ENCODE results near the gene C1orf35.
"Not testable (repeated sequence)": the region's sequence is repeated elsewhere in the genome, so short reads cannot be mapped to it uniquely, and the experiment has no call there.

C1orf35 gene

DNA sequence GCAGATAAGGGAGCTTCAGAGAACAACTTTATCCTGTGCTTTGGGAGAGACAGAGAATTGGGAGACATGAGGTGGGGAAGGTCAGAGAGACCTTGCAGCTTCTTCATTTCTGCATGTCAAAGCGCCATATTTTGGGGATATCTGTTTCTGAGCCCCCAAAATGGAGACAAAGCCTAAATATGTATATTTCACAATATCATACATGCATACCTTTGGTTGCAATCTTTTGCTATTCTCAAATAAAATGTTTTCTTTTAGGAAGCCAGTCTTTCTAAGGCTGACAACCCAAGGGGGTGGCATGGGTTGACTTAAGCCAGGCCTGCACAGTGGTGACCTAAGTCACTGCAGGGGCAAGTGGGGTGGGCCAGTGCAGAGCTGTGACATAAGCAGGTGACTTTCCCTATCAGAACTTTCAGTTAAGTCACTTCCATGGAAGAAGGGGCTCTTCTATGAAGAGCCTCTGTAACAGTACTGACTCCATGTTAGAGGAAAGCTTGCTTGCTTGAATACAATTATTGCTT is 19.9 kb upstream of the C1orf35 start:
- H3K36me3 ChIP-seq (ENCODE audit: control insufficient read depth, insufficient read depth, low read length), result no peaks in the 10 kb centered on the region
- 55 to 63% methylated on average over 1 of the region's 1 CpG for WGBS, 2 experiments
- no peak overlapping the region for H3K4me3 ChIP-seq (ENCODE audit: insufficient read depth, low read depth, low read length)
- H3K9me3 ChIP-seq (ENCODE audit: control insufficient read depth, low read length), result no peaks in the 10 kb centered on the region
- peaks cover 13% of the 10 kb centered on the region for H3K27me3 ChIP-seq (ENCODE audit: control insufficient read depth, insufficient read depth, low read length, poor library complexity, severe bottlenecking)
- H3K4me1 ChIP-seq (ENCODE audit: control insufficient read depth, insufficient read depth, low read length), result no peaks in the 10 kb centered on the region
- H3K27ac ChIP-seq (ENCODE audit: insufficient read depth, low read depth, low read length, poor library complexity, severe bottlenecking), result no peak overlapping the region

DNA sequence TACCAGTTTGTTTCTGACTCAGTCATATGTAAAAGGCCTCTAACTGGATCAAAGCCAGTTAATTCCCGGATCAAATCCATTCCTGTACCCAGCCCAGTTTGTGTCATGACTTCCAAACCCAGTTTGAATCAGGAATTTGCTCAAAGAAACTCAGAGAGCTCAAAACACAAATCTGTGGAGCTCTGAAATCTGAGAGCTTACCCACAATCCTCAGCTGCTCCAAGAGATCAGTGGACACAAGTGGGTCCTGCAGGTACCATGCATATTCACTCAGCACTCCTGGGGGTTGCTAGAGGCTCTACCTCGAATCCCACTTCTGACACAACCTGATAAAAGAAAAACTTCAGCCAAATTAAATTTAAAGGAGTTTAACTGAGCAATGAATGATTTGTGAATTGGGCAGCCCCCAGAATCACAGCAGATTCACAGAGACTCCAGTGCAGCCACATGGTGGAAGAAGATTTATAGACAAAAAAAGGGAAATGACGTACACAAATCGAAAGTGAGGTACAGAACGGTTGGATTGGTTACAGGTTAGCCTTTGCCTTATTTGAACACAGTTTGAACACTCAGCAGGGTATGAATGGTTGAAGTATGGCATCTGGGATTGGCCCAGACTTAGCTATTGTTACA is 17.8 kb upstream of the C1orf35 start:
- no peak overlapping the region for H3K4me3 ChIP-seq (ENCODE audit: insufficient read depth, low read depth, low read length)
- peaks cover 3% of the 10 kb centered on the region for H3K9me3 ChIP-seq (ENCODE audit: control insufficient read depth, low read length)
- peaks cover 13% of the 10 kb centered on the region for H3K27me3 ChIP-seq (ENCODE audit: control insufficient read depth, insufficient read depth, low read length, poor library complexity, severe bottlenecking)
- H3K27ac ChIP-seq (ENCODE audit: insufficient read depth, low read depth, low read length, poor library complexity, severe bottlenecking), result no peak overlapping the region
- 85 to 86% methylated on average over 4 to 5 of the region's 5 CpGs for WGBS, 2 experiments
- no peaks in the 10 kb centered on the region for H3K36me3 ChIP-seq (ENCODE audit: control insufficient read depth, insufficient read depth, low read length)
- H3K4me1 ChIP-seq (ENCODE audit: control insufficient read depth, insufficient read depth, low read length), result no peaks in the 10 kb centered on the region

DNA sequence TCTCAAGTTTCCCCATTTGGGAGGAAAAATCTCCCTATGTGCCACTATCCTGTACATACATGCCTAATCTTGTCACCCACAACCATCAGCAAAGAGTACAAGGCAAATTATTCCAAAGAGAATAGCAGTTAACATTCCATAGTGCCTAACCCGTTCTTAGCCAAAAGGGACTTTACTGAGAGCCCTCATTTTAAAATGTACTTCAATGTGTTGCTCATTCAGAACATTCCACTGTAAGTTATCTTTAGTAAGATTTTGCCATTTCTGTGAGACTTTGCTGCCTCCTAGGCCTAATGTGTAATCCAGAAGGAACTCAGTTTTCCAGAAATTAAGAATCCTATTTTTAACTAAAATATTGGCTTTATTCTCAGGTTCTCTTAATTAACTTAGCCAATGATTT is 17.2 kb upstream of the C1orf35 start:
- Histone ChIP-seq H3K9me3 (ENCODE audit: control insufficient read depth, low read length) (peaks cover 3% of the 10 kb centered on the region), H3K4me3 (ENCODE audit: insufficient read depth, low read depth, low read length) (no peak overlapping the region), H3K36me3 (ENCODE audit: control insufficient read depth, insufficient read depth, low read length) (no peaks in the 10 kb centered on the region), H3K27me3 (ENCODE audit: control insufficient read depth, insufficient read depth, low read length, poor library complexity, severe bottlenecking) (peaks cover 12% of the 10 kb centered on the region), H3K4me1 (ENCODE audit: control insufficient read depth, insufficient read depth, low read length) (no peaks in the 10 kb centered on the region), H3K27ac (ENCODE audit: insufficient read depth, low read depth, low read length, poor library complexity, severe bottlenecking) (no peak overlapping the region)
- 79 to 89% methylated on average over 1 of the region's 1 CpG for WGBS, 2 experiments

DNA sequence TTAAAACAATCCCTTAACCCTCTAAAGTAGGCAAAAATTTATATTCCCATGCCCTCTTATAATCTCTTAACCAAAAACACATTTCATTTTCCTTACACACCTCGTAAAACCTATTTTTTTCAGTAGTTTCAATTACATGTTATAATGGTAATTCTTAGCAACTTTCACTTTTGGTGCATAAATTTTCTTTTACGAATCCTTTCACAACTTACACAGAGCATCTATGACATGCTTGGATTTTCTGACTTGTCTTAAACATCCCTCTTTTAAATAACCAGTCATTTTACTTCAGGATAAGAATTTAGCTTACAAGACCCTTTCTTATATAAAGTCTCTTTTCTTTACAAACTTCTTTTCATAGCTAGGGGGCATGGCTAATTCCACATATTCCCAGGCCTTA is 14.9 kb upstream of the C1orf35 start:
- Histone ChIP-seq H3K4me1 (ENCODE audit: control insufficient read depth, insufficient read depth, low read length) (no peaks in the 10 kb centered on the region), H3K36me3 (ENCODE audit: control insufficient read depth, insufficient read depth, low read length) (no peaks in the 10 kb centered on the region), H3K27ac (ENCODE audit: insufficient read depth, low read depth, low read length, poor library complexity, severe bottlenecking) (no peak overlapping the region), H3K9me3 (ENCODE audit: control insufficient read depth, low read length) (peaks cover 3% of the 10 kb centered on the region), H3K4me3 (ENCODE audit: insufficient read depth, low read depth, low read length) (no peak overlapping the region), H3K27me3 (ENCODE audit: control insufficient read depth, insufficient read depth, low read length, poor library complexity, severe bottlenecking) (peaks cover 5% of the 10 kb centered on the region)
- 78 to 90% methylated on average over 1 to 2 of the region's 2 CpGs for WGBS, 2 experiments

DNA sequence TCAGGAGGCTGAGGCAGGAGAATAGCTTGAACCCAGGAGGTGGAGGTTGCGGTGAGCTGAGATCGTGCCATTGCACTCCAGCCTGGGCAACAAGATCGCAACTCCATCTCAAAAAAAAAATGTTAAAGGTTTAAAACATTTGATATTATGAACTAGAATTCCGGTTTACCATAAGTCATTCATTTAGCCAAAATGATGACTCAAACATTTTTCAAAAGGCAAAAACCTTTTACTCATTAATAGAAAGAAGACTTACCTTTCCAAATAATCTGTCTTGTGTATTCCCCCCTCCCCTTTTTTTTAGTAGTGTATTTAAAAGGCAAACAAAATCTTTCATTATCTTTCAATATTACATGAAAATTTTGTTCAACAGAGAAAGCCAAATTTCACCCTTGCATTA is 14.2 kb upstream of the C1orf35 start:
- H3K36me3 ChIP-seq (ENCODE audit: control insufficient read depth, insufficient read depth, low read length), result no peaks in the 10 kb centered on the region
- WGBS, 2 experiments, result 86% methylated on average over 2 to 4 of the region's 4 CpGs
- peaks cover 3% of the 10 kb centered on the region for H3K9me3 ChIP-seq (ENCODE audit: control insufficient read depth, low read length)
- no peaks in the 10 kb centered on the region for H3K4me1 ChIP-seq (ENCODE audit: control insufficient read depth, insufficient read depth, low read length)
- no peak overlapping the region for H3K4me3 ChIP-seq (ENCODE audit: insufficient read depth, low read depth, low read length)
- no peak overlapping the region for H3K27ac ChIP-seq (ENCODE audit: insufficient read depth, low read depth, low read length, poor library complexity, severe bottlenecking)
- no peaks in the 10 kb centered on the region for H3K27me3 ChIP-seq (ENCODE audit: control insufficient read depth, insufficient read depth, low read length, poor library complexity, severe bottlenecking)

DNA sequence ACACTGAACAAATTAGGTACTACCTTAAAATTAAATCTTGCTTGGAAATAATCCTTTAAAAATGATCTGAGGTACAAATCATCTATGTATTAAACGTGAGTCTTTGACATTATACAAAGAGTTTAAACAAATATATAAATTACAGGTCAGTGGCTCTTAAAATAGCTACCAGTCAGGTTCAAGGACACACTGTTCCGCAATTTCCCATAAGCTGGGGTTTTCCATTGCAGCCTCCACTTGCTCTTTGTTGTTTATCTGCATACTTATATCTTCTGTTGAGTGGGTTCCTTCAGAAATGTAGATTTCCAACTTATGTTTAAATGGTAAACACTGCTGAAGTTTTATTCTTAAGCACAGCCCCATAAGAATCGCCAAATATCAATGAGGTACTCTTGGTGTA is 11.7 kb upstream of the C1orf35 start:
- Histone ChIP-seq H3K36me3 (ENCODE audit: control insufficient read depth, insufficient read depth, low read length) (no peaks in the 10 kb centered on the region), H3K9me3 (ENCODE audit: control insufficient read depth, low read length) (peaks cover 3% of the 10 kb centered on the region), H3K4me1 (ENCODE audit: control insufficient read depth, insufficient read depth, low read length) (peaks cover 6% of the 10 kb centered on the region), H3K27me3 (ENCODE audit: control insufficient read depth, insufficient read depth, low read length, poor library complexity, severe bottlenecking) (peaks cover 11% of the 10 kb centered on the region), H3K4me3 (ENCODE audit: insufficient read depth, low read depth, low read length) (no peak overlapping the region), H3K27ac (ENCODE audit: insufficient read depth, low read depth, low read length, poor library complexity, severe bottlenecking) (no peak overlapping the region)
- WGBS, 2 experiments, result 90 to 100% methylated on average over 2 of the region's 3 CpGs

DNA sequence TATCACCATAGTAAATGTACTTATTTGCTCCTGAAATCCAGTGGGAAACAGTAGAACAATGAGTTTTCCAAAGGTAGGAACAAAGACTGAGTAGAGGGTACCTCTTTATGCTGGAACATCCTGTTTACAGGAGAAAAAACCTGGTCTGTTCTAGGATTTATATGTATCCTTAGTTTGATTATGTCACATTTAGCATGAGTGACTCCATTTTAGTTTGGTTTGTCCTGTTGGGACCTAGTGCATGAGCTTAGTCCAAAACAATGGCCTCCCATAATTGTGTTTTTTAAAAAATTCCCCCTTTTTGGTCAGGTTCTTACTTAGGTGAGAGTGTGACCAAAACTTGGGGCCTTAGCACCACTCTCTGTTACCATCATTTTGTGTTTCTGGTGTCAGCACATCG is 9.5 kb upstream of the C1orf35 start:
- Histone ChIP-seq H3K4me3 (ENCODE audit: insufficient read depth, low read depth, low read length) (no peak overlapping the region), H3K36me3 (ENCODE audit: control insufficient read depth, insufficient read depth, low read length) (no peaks in the 10 kb centered on the region), H3K27ac (ENCODE audit: insufficient read depth, low read depth, low read length, poor library complexity, severe bottlenecking) (no peak overlapping the region), H3K4me1 (ENCODE audit: control insufficient read depth, insufficient read depth, low read length) (peaks cover 7% of the 10 kb centered on the region), H3K27me3 (ENCODE audit: control insufficient read depth, insufficient read depth, low read length, poor library complexity, severe bottlenecking) (peaks cover 15% of the 10 kb centered on the region), H3K9me3 (ENCODE audit: control insufficient read depth, low read length) (peaks cover 3% of the 10 kb centered on the region)
- WGBS, 2 experiments, result 85 to 94% methylated on average over 1 of the region's 1 CpG

DNA sequence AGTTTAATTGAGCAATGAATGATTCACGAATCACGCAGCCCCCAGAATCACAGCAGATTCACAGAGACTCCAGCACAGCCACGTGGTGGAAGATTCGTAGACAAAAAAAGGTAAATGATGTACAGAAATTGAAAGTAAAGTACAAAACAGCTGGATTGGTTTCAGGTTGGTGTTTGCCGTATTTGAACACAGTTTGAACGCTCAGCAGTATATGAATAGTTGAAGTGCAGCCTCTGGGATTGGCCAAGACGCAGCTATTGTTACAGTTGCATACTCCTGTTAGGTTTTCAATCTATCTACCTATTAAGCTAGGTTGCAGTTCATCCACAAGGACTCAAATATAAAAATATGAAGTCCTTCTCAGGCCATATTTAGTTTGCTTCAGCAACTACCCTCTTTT is 9.0 kb upstream of the C1orf35 start:
- peaks cover 15% of the 10 kb centered on the region for H3K27me3 ChIP-seq (ENCODE audit: control insufficient read depth, insufficient read depth, low read length, poor library complexity, severe bottlenecking)
- peaks cover under 1% of the 10 kb centered on the region for H3K9me3 ChIP-seq (ENCODE audit: control insufficient read depth, low read length)
- H3K27ac ChIP-seq (ENCODE audit: insufficient read depth, low read depth, low read length, poor library complexity, severe bottlenecking), result no peak overlapping the region
- no peaks in the 10 kb centered on the region for H3K36me3 ChIP-seq (ENCODE audit: control insufficient read depth, insufficient read depth, low read length)
- no peak overlapping the region for H3K4me3 ChIP-seq (ENCODE audit: insufficient read depth, low read depth, low read length)
- 91 to 92% methylated on average over 7 of the region's 7 CpGs for WGBS, 2 experiments
- H3K4me1 ChIP-seq (ENCODE audit: control insufficient read depth, insufficient read depth, low read length), result peaks cover 7% of the 10 kb centered on the region

DNA sequence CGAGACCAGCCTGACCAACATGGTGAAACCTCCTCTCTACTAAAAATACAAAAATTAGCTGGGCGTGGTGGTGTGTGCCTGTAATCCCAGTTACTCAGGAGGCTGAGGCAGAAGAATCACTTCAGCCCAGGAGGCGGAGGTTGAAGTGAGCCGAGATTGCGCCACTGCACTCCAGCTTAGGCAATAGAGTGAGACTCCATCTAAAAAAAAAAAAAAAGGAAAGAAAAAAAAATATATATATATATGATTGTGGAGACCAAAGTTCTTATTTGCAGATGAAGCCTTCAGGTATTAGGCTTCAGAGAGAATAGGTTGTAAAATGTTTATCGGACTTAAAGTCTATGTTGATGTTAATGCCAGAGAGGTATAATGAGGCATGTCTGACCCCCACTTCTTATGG is 8.2 kb upstream of the C1orf35 start:
- not testable (repeated sequence) for H3K9me3 ChIP-seq (ENCODE audit: control insufficient read depth, low read length); H3K4me1 ChIP-seq (ENCODE audit: control insufficient read depth, insufficient read depth, low read length); H3K36me3 ChIP-seq (ENCODE audit: control insufficient read depth, insufficient read depth, low read length); H3K4me3 ChIP-seq (ENCODE audit: insufficient read depth, low read depth, low read length); H3K27ac ChIP-seq (ENCODE audit: insufficient read depth, low read depth, low read length, poor library complexity, severe bottlenecking)
- peaks cover 15% of the 10 kb centered on the region for H3K27me3 ChIP-seq (ENCODE audit: control insufficient read depth, insufficient read depth, low read length, poor library complexity, severe bottlenecking)
- 92 to 98% methylated on average over 5 to 6 of the region's 6 CpGs for WGBS, 2 experiments

DNA sequence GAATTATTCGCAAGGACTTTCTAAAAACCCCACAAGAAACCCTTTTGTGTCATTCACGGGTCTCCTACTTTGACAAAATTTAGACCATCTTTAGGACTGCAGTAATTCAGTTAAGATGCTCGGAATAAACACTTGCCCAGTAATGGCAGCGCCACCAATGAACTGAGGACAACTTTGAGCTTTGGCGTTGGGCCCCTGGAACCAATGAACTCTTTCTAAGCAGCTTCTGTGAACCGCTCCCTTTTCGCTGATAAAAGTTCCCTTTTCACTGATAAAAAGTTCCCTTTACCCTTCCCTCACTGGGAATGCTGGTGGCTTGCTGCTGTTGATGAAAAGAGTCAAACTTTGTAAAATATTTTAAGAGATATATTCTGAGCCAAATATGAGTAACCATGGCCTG is 7.4 kb upstream of the C1orf35 start:
- H3K4me3 ChIP-seq (ENCODE audit: insufficient read depth, low read depth, low read length), result peak overlapping the region; percentile 79

More for the DNA sequence above, 7.4 kb upstream of the C1orf35 start:
- WGBS, 2 experiments, result 91 to 92% methylated on average over 7 of the region's 7 CpGs
- Histone ChIP-seq H3K36me3 (ENCODE audit: control insufficient read depth, insufficient read depth, low read length) (peaks cover 5% of the 10 kb centered on the region), H3K27ac (ENCODE audit: insufficient read depth, low read depth, low read length, poor library complexity, severe bottlenecking) (no peak overlapping the region), H3K9me3 (ENCODE audit: control insufficient read depth, low read length) (no peaks in the 10 kb centered on the region), H3K4me1 (ENCODE audit: control insufficient read depth, insufficient read depth, low read length) (peaks cover 7% of the 10 kb centered on the region), H3K27me3 (ENCODE audit: control insufficient read depth, insufficient read depth, low read length, poor library complexity, severe bottlenecking) (peaks cover 15% of the 10 kb centered on the region)

Data from ectodermal cell (in vitro differentiated cells).